ENCODE data around the gene IL10RA. TPM values are rescaled to one million over a fixed set of nuclear protein-coding genes. Genes with fewer than 3 reads are reported as not detected.

The IL10RA gene
- total and polyA plus RNA-seq, 2 experiments from 2014 or later, result 0.10 TPM; not detected in 1

DNA sequence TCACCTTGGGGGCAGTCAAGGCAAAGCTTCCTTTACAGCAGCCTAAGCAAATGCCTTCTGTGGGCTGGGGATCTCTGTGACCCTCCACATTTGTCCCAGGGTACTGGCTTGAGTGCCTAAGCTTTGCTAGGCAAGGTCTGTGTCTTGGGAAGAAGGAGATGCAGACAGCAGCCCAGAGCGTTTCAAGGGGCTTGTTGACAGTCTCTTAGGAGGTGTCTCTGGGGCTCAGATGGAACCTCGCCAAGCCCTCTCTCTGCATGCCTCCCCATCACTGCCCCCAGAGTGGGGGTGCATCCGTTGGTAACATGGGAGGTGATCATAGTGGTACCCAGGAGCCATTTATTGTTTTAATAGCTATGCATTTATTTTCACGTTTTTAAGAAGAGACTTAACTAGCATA, 61.6 kb downstream of the IL10RA start:
- DNase-seq (ENCODE audit: low spot score), result no peak
- Mint-ChIP-seq H3K36me3 (ENCODE audit: low read depth) (no peaks in the 10 kb centered on the region), H3K9me3 (no peaks in the 10 kb centered on the region), H3K4me3 (no peak overlapping the region), H3K27ac (no peak overlapping the region), H3K27me3 (ENCODE audit: insufficient read depth, low read depth, poor library complexity) (peaks cover 2% of the 10 kb centered on the region), H3K4me1 (no peaks in the 10 kb centered on the region)
- no peak overlapping the region for H3K4me3 ChIP-seq
- no peaks in the 10 kb centered on the region for H3K36me3 ChIP-seq (ENCODE audit: insufficient read depth)
- H3K9me2 ChIP-seq (ENCODE audit: insufficient read depth), result no peaks in the 10 kb centered on the region
- no peak overlapping the region for H3K27ac ChIP-seq (ENCODE audit: low read depth)
- no peaks in the 10 kb centered on the region for H3F3A ChIP-seq (replicated peaks; ENCODE audit: low read depth)
- ATAC-seq, result no peak
- H3K4me1 ChIP-seq (ENCODE audit: insufficient read depth), result no peaks in the 10 kb centered on the region
- no peak overlapping the region for H3K4me2 ChIP-seq
- TF ChIP-seq REST (IDR thresholded peaks at IDR 0.05; ENCODE audit: unreplicated experiment) (no peak), CTCF (conservative IDR thresholded peaks at IDR 0.05; ENCODE audit: low read depth in 2 of 2) (no peak), ZNF114 (CRISPR knock-in tag; IDR thresholded peaks at IDR 0.05) (no peak), EZH2phosphoT487 (IDR thresholded peaks at IDR 0.05; ENCODE audit: unreplicated experiment) (no peak), STAT1 (IDR thresholded peaks at IDR 0.05; ENCODE audit: unreplicated experiment) (no peak), JUNB (IDR thresholded peaks at IDR 0.05; ENCODE audit: unreplicated experiment) (no peak)
- H4K20me1 ChIP-seq (replicated peaks; ENCODE audit: insufficient read depth), result no peaks in the 10 kb centered on the region; the same call in 1 of the 2 replicates
- H3K79me2 ChIP-seq (replicated peaks; ENCODE audit: insufficient read depth), result no peaks in the 10 kb centered on the region
- no peak overlapping the region for H2AFZ ChIP-seq
- no peaks in the 10 kb centered on the region for H3K27me3 ChIP-seq (ENCODE audit: insufficient read depth)

- H3K27me3 ChIP-seq (ENCODE audit: insufficient read depth), result no peaks in the 10 kb centered on the region
- no peaks in the 10 kb centered on the region for H3F3A ChIP-seq (replicated peaks; ENCODE audit: low read depth)
- no peaks in the 10 kb centered on the region for H3K36me3 ChIP-seq (ENCODE audit: insufficient read depth)
- DNase-seq (ENCODE audit: low spot score), result no peak
- H3K4me3 ChIP-seq, result no peak overlapping the region
- H2AFZ ChIP-seq, result no peak overlapping the region
- no peaks in the 10 kb centered on the region for H3K4me1 Mint-ChIP-seq
- peaks cover 2% of the 10 kb centered on the region for H3K27me3 Mint-ChIP-seq (ENCODE audit: insufficient read depth, low read depth, poor library complexity)
- H3K79me2 ChIP-seq (replicated peaks; ENCODE audit: insufficient read depth), result no peaks in the 10 kb centered on the region
- H3K4me3 Mint-ChIP-seq, result no peak overlapping the region
- no peaks in the 10 kb centered on the region for H3K4me1 ChIP-seq (ENCODE audit: insufficient read depth)
- no peak overlapping the region for H3K4me2 ChIP-seq
- H4K20me1 ChIP-seq (replicated peaks; ENCODE audit: insufficient read depth), result no peaks in the 10 kb centered on the region; the same call in 1 of the 2 replicates
- H3K9me2 ChIP-seq (ENCODE audit: insufficient read depth), result no peaks in the 10 kb centered on the region
- H3K27ac Mint-ChIP-seq, result no peak overlapping the region
- no peak overlapping the region for H3K27ac ChIP-seq (ENCODE audit: low read depth)
- no peaks in the 10 kb centered on the region for H3K36me3 Mint-ChIP-seq (ENCODE audit: low read depth)
- ATAC-seq, result no peak
- H3K9me3 Mint-ChIP-seq, result no peaks in the 10 kb centered on the region
- TF ChIP-seq CTCF (conservative IDR thresholded peaks at IDR 0.05; ENCODE audit: low read depth in 2 of 2) (no peak), REST (IDR thresholded peaks at IDR 0.05; ENCODE audit: unreplicated experiment) (no peak), JUNB (IDR thresholded peaks at IDR 0.05; ENCODE audit: unreplicated experiment) (no peak)
Observed at GRCh38 chr11:118048472-118049370, 62.5 kb downstream of the IL10RA start.
